ENCODE measurements around the gene MYLIP.
A peak's percentile ranks its signal among the peaks of the same experiment; 100 is the strongest.

MYLIP gene

DNA sequence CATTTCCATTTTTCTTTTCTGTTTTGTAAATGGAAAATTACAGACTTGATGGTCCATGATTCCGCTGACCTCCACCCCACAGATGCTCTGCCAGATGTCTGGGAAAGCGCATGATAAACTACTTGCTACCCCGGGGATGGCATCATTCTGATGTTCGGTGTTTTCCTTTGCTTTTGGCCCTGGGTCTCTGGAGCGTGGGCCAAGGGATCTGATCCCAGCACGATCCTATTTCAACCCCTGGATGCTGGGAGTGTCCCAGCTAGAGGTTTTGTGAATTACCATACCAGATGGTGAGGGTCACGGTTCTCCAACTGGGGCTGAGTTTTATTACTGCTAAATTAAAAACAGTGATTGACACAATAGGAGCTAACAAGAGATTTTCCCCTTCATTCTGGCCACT is 25.2 kb upstream of the MYLIP start:
- DNase-seq (ENCODE audit: extremely low spot score): no peak
- ChIA-PET CTCF (no interaction called here), POLR2A (no interaction called here)
- no peak for TF ChIP-seq L3MBTL2 (conservative IDR thresholded peaks at IDR 0.05)
- TF ChIP-seq ZNF384 (IDR thresholded peaks at IDR 0.05): no peak

DNA sequence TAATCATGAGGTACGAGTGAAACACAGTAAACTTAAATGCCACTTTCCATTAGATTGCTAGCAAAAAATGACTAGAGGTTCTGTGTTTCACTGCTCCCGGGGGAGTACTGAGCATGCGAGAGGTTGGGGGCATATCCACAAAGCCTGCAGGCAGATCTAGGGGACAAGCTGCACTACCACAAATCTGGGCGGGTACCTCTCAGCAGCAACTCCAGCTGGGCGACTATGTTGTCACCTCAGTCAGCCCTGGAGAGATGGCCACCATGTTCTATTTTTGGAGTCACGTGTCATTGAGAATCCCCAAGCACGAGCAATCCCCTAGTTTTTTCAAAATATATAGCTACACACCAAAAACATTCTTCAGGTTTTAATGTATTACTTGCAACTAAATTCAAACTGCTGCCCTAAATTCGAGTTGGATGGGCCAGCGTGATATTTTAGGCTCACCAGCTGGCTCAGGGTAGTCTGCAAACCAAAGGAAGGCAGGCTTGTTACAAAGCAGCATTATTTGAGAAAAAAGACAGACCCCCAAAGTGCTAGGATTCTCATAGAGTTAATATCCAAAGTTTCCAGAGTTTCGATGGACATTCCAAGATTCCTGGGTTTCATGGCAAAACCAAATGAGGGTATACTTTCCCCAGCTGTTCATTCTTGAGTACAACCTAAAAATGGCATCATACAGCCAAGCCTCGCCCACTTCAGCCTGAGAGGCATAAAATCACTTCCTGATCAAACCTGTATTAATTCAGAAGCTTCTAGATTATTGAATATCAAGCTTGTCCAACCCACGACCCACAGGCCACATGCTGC is 24.1 kb upstream of the MYLIP start:
- ChIA-PET CTCF (no interaction called here), POLR2A (no interaction called here)
- no peak for DNase-seq (ENCODE audit: extremely low spot score)
- TF ChIP-seq ARNT (IDR thresholded peaks at IDR 0.05) (no peak), BHLHE40 (IDR thresholded peaks at IDR 0.05; ENCODE audit: borderline replicate concordance) (no peak)

DNA sequence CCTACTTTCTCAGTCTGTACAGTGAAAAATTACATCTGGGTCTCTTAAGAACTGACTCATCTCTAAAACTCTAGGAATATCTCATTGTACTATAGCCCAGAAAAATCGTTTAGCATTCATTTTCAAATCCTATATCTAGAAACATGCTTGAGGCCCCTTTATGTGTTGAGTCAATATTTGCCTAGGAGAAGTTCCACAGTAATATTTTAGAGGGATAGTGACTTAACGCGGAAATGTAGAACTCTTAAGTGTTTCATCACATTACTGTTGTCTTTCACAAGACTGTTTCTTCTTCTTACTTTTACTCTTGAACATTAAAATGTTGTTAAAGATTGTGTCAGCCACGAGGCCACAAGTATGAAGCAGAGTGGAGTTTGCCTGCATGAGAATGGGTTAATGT is 23.0 kb upstream of the MYLIP start:
- POLR2A ChIA-PET: no interaction called here
- no peak for TF ChIP-seq TARDBP (IDR thresholded peaks at IDR 0.05)
- no peak for TF ChIP-seq BHLHE40 (IDR thresholded peaks at IDR 0.05; ENCODE audit: borderline replicate concordance)
- TF ChIP-seq L3MBTL2 (conservative IDR thresholded peaks at IDR 0.05): no peak
- TF ChIP-seq SUZ12 (IDR thresholded peaks at IDR 0.05): no peak
- no peak for DNase-seq (ENCODE audit: extremely low spot score)
- CTCF ChIA-PET: interaction anchor here (0.6 kb wide), 2 partner anchors 22 to 547 kb away, joined by 7 to 8 read pairs; no protein-coding TSS in a partner anchor

DNA sequence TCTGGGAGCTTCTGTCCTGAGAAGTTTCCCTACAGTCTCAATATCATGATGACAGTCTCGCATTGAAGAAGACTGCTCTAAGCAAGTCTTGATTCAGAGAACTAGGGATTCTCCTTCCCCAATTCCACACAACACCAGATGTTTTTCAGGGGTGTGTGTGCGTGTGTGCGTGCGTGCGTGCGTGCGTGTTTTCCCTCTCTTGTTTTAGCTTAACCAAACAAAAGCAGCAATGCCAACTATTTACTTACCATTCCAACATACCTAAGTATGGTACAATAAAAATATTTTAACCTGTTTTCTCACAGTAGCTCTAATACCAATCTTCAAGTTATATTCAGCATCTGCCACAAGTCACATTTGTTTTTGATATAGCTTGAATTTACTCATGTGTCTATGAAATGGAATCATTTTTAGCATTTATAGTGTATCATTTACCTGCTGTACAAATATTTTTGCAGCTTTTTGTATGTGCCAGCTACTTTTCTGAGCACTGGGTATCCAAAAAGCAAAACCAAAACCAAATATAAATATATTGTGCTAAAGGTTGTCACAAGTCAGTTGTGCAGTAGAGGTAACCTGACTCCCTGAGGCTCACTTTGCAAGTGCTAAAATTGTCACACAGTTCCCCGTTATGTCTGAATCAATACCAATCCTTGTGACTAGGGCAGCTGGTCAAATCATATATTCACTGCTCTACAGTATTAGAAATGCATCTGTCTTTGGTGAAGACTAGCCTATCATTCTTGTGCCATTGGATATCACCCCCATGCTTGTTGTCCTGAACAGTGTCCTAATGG is 21.7 kb upstream of the MYLIP start:
- ChIA-PET CTCF (no interaction called here), POLR2A (interaction anchor here (1.0 kb wide), 1 partner anchor 22 kb away, joined by 4 read pairs; the partner anchor contains the start of gene MYLIP)
- DNase-seq (ENCODE audit: extremely low spot score): no peak
- no peak for TF ChIP-seq SP1 (IDR thresholded peaks at IDR 0.05)
- no peak for TF ChIP-seq FOXK2 (IDR thresholded peaks at IDR 0.05)
- TF ChIP-seq HDGF (IDR thresholded peaks at IDR 0.05; ENCODE audit: borderline replicate concordance): no peak
- TF ChIP-seq NFRKB (IDR thresholded peaks at IDR 0.05): no peak

DNA sequence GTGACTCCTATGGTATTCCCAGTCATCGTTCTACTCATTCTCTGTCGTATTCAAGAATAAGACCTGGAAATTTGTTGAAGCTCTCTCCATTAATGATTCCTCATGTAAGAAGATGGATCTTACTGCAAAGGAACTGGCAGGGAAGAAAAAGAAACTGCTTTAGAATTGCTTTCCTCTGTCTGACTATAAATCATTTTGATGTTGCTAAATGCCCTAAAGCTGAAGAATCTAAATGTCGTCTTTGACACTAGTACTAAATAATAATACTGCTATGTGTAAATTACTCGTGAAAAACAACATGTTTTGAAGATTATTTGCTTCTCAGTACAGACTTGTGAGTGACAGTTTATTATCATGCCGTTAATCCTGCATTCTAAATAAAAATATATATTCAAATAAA is 20.5 kb upstream of the MYLIP start:
- ChIA-PET POLR2A (no interaction called here), CTCF (interaction anchor here (1.5 kb wide), 1 partner anchor 74 kb away, joined by 3 read pairs; no protein-coding TSS in a partner anchor)
- TF ChIP-seq, protein P1, sequence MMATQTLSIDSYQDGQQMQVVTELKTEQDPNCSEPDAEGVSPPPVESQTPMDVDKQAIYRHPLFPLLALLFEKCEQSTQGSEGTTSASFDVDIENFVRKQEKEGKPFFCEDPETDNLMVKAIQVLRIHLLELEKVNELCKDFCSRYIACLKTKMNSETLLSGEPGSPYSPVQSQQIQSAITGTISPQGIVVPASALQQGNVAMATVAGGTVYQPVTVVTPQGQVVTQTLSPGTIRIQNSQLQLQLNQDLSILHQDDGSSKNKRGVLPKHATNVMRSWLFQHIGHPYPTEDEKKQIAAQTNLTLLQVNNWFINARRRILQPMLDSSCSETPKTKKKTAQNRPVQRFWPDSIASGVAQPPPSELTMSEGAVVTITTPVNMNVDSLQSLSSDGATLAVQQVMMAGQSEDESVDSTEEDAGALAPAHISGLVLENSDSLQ (IDR thresholded peaks at IDR 0.05): peak; percentile 81
- no peak for TF ChIP-seq ELF4 (IDR thresholded peaks at IDR 0.05)
- DNase-seq (ENCODE audit: extremely low spot score): no peak

DNA sequence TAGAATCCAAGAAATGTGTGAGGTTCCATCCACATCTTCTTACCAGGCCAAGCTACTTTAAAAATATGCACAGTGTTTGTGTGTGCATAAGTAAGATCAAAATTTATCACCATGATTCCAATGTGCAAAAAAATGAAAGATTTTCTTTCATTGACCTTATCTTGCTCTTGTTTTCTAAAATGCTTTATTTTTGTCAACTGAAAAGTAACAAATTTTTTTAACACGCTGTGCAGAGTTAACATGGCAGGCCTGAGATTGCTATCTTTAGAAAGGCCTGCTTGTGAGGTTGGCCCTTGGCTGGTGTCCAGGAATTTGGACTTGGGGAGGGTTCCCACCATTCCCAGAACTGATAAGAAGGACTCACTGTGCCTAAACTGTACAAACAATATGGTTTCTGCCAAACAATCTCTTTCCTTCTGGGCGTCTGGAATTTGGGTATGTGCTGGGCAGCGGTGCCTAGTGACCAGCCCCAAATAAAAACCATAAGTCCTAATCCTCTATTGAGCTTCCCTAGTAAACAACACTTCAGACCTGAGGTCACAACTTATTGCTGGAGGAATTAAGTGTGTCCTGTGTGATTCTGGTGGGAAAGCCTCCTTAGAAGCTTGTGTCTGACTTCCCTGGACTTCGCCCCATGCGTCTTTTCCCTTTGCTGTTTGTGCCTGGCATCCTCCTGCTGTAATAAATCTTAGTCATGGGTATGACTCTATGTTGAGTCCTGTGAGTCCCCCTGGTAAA is 19.8 kb upstream of the MYLIP start:
- DNase-seq (ENCODE audit: extremely low spot score): no peak
- ChIA-PET CTCF (interaction anchor here (1.5 kb wide), 1 partner anchor 74 kb away, joined by 3 read pairs; no protein-coding TSS in a partner anchor), POLR2A (no interaction called here)
- TF ChIP-seq ARNT (IDR thresholded peaks at IDR 0.05) (no peak), SUZ12 (IDR thresholded peaks at IDR 0.05) (no peak), NFRKB (IDR thresholded peaks at IDR 0.05) (no peak), FOXA1 (IDR thresholded peaks at IDR 0.05) (no peak), ELF4 (IDR thresholded peaks at IDR 0.05) (no peak), SP1 (IDR thresholded peaks at IDR 0.05) (no peak), ZNF384 (IDR thresholded peaks at IDR 0.05) (no peak), FOXM1 (IDR thresholded peaks at IDR 0.05; ENCODE audit: borderline replicate concordance) (no peak), CTBP1 (IDR thresholded peaks at IDR 0.05; ENCODE audit: borderline replicate concordance) (no peak), FOXK2 (IDR thresholded peaks at IDR 0.05) (no peak), LEF1 (IDR thresholded peaks at IDR 0.05; ENCODE audit: borderline replicate concordance) (no peak), HDGF (IDR thresholded peaks at IDR 0.05; ENCODE audit: borderline replicate concordance) (no peak)
- TF ChIP-seq, protein P1 (IDR thresholded peaks at IDR 0.05): no peak

DNA sequence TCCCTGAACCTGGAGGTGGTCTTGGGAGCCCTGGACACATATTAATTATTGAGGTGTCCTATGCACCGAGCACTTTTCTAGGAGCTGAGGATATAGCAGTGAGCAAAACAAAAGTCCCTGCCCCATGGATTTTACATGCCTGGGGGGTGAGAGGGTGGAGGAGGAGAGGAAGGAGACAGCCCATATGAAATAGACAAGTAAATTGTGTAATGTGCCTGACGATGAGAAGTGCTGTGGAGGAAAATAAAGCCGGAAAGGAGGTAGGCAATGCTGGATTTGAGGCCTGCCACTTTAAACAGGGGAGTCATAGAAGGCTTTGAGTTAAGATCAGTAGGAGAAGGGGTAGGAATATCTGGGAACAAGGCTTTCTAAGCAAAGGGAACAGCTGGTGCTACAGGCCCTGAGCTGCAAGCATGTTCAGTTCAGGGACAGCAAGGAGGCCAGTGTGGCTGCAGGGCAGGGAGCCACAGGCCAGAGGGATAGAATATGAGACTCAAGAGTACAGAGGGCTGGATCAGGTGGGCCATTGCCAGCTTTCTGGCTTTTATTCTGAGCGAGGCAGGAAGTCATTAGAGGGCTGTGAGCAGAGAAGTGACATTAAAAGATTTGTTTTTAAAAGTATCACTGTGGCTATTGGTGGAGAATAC is 19.1 kb upstream of the MYLIP start:
- TF ChIP-seq CTBP1 (IDR thresholded peaks at IDR 0.05; ENCODE audit: borderline replicate concordance) (no peak), ARNT (IDR thresholded peaks at IDR 0.05) (no peak), SUZ12 (IDR thresholded peaks at IDR 0.05) (no peak), TARDBP (IDR thresholded peaks at IDR 0.05) (no peak), FOXA1 (IDR thresholded peaks at IDR 0.05) (no peak), ELF4 (IDR thresholded peaks at IDR 0.05) (no peak), LEF1 (IDR thresholded peaks at IDR 0.05; ENCODE audit: borderline replicate concordance) (no peak), NFRKB (IDR thresholded peaks at IDR 0.05) (no peak), ZNF384 (IDR thresholded peaks at IDR 0.05) (no peak), FOXM1 (IDR thresholded peaks at IDR 0.05; ENCODE audit: borderline replicate concordance) (no peak), L3MBTL2 (conservative IDR thresholded peaks at IDR 0.05) (no peak), FOXK2 (IDR thresholded peaks at IDR 0.05) (no peak)
- TF ChIP-seq, protein P1 (IDR thresholded peaks at IDR 0.05): no peak
- no peak for DNase-seq (ENCODE audit: extremely low spot score)
- ChIA-PET CTCF (interaction anchor here (1.5 kb wide), 1 partner anchor 73 kb away, joined by 3 read pairs; no protein-coding TSS in a partner anchor), POLR2A (no interaction called here)
